GM23338 (cell line): ENCODE measurements around the gene RBM14. TPM values are rescaled to one million over a fixed set of nuclear protein-coding genes. Genes with fewer than 3 reads are reported as not detected.

ENCODE experiments used
- ATAC-seq: fragments of 200-7000 bp; cut with Tn5 transposase; 3 replicates; pipeline ENCODE4 v1.9.1; 2020
- DNase-seq: peaks from one replicate; pipeline ENCODE4 v3.0.0-alpha.2; 2015; ENCODE audit warnings: low spot score
- H2AFZ ChIP-seq: fragments of 200-600 bp; sonication (generic); 2 replicates; pipeline ENCODE4 v1.8.0; 2016; ENCODE audit warnings: antibody characterized with exemption, mild to moderate bottlenecking, moderate library complexity
- H3F3A ChIP-seq: fragments of 200-600 bp; sonication (generic); replicated peaks from 2 replicates; pipeline ENCODE4 v1.8.0; 2017; ENCODE audit warnings: antibody characterized with exemption, mixed run types, low read depth
- H3K27ac ChIP-seq: fragments of 200-600 bp; sonication (generic); 2 replicates; pipeline ENCODE4 v1.6.1; 2016; ENCODE audit warnings: low read depth
- H3K27me3 ChIP-seq: fragments of 200-600 bp; sonication (generic); 2 replicates; pipeline ENCODE4 v1.8.0; 2016; ENCODE audit warnings: mild to moderate bottlenecking, mixed run types, moderate library complexity; ENCODE audit not compliant: insufficient read depth
- H3K36me3 ChIP-seq: fragments of 200-600 bp; sonication (generic); 2 replicates; pipeline ENCODE4 v1.8.0; 2016; ENCODE audit warnings: mild to moderate bottlenecking; ENCODE audit not compliant: insufficient read depth
- H3K4me1 ChIP-seq: fragments of 200-600 bp; sonication (generic); 2 replicates; pipeline ENCODE4 v1.8.0; 2016; ENCODE audit warnings: mild to moderate bottlenecking, moderate library complexity; ENCODE audit not compliant: insufficient read depth
- H3K4me2 ChIP-seq: fragments of 200-600 bp; sonication (generic); 2 replicates; pipeline ENCODE4 v1.7.1; 2017; ENCODE audit warnings: mixed run types
- H3K4me3 ChIP-seq: fragments of 200-600 bp; sonication (generic); 2 replicates; pipeline ENCODE4 v1.6.1; 2016; ENCODE audit warnings: mixed run types
- H3K79me2 ChIP-seq: fragments of 200-600 bp; sonication (generic); replicated peaks from 2 replicates; pipeline ENCODE4 v1.8.0; 2017; ENCODE audit warnings: mild to moderate bottlenecking; ENCODE audit not compliant: insufficient read depth
- H3K9me2 ChIP-seq: fragments of 200-600 bp; sonication (generic); 2 replicates; pipeline ENCODE4 v1.8.0; 2017; ENCODE audit not compliant: insufficient read depth
- H4K20me1 ChIP-seq: fragments of 200-600 bp; sonication (generic); replicated peaks from 2 replicates; pipeline ENCODE4 v1.8.0; 2017; ENCODE audit warnings: mild to moderate bottlenecking; ENCODE audit not compliant: insufficient read depth
- H3K27ac Mint-ChIP-seq: 2 replicates; pipeline ENCODE4 v1.8.0; 2020; ENCODE audit warnings: inconsistent platforms, mild to moderate bottlenecking, moderate library complexity, mixed read lengths
- H3K27me3 Mint-ChIP-seq: 3 replicates; pipeline ENCODE4 v1.8.0; 2022; ENCODE audit warnings: low read depth, mild to moderate bottlenecking, moderate library complexity, mixed read lengths, inconsistent platforms; ENCODE audit not compliant: insufficient read depth, poor library complexity
- H3K36me3 Mint-ChIP-seq: 3 replicates; pipeline ENCODE4 v1.8.0; 2021; ENCODE audit warnings: low read depth, mild to moderate bottlenecking, inconsistent platforms, moderate library complexity, mixed read lengths
- H3K4me1 Mint-ChIP-seq: 3 replicates; pipeline ENCODE4 v1.8.0; 2020; ENCODE audit warnings: mild to moderate bottlenecking, inconsistent platforms, mixed read lengths
- H3K4me3 Mint-ChIP-seq: 3 replicates; pipeline ENCODE4 v1.8.0; 2021; ENCODE audit warnings: moderate library complexity, mild to moderate bottlenecking, inconsistent platforms, mixed read lengths
- H3K9me3 Mint-ChIP-seq: 3 replicates; pipeline ENCODE4 v1.8.0; 2020; ENCODE audit warnings: moderate library complexity, mild to moderate bottlenecking, inconsistent platforms, mixed read lengths
- CREB1 ChIP-seq: fragments of 250-450 bp; sonication (Bioruptor Pico); IDR thresholded peaks from 2 replicates; pipeline ENCODE4 v1.5.0; 2020; ENCODE audit warnings: low read depth, mild to moderate bottlenecking, moderate library complexity
- CTCF ChIP-seq, 2 experiments: fragments of 200-600 bp in 1 of 2; sonication (generic) in 1 of 2; conservative IDR thresholded peaks; 2 replicates each; pipeline versions ENCODE4 v1.5.1 to v1.6.1; 2016 to 2017; ENCODE audit warnings: antibody characterized with exemption in 2 of 2, low read depth in 2 of 2, mild to moderate bottlenecking in 2 of 2, moderate library complexity in 1 of 2
- ETS1 ChIP-seq: IDR thresholded peaks from 2 replicates; pipeline ENCODE4 v1.6.1; 2016; ENCODE audit warnings: antibody characterized with exemption
- EZH2 ChIP-seq: fragments of 200-600 bp; sonication (generic); IDR thresholded peaks from one replicate; pipeline ENCODE4 v1.8.0; 2017; ENCODE audit warnings: antibody characterized with exemption, mild to moderate bottlenecking, low read depth; ENCODE audit not compliant: unreplicated experiment
- EZH2phosphoT487 ChIP-seq: fragments of 200-600 bp; sonication (generic); IDR thresholded peaks from one replicate; pipeline ENCODE4 v1.8.1; 2018; ENCODE audit warnings: antibody characterized with exemption; ENCODE audit not compliant: unreplicated experiment
- JUNB ChIP-seq: IDR thresholded peaks from one replicate; pipeline ENCODE4 v1.6.1; 2016; ENCODE audit warnings: antibody characterized with exemption; ENCODE audit not compliant: unreplicated experiment
- NANOG ChIP-seq: IDR thresholded peaks from 2 replicates; pipeline ENCODE4 v1.6.1; 2016; ENCODE audit warnings: antibody characterized with exemption, borderline replicate concordance
- POLR2AphosphoS5 ChIP-seq: IDR thresholded peaks from 2 replicates; pipeline ENCODE4 v1.6.1; 2016; ENCODE audit warnings: antibody characterized with exemption, low read depth
- REST ChIP-seq: IDR thresholded peaks from one replicate; pipeline ENCODE4 v1.6.1; 2018; ENCODE audit warnings: antibody characterized with exemption; ENCODE audit not compliant: unreplicated experiment
- STAT1 ChIP-seq: IDR thresholded peaks from one replicate; pipeline ENCODE4 v1.6.1; 2016; ENCODE audit warnings: antibody characterized with exemption; ENCODE audit not compliant: unreplicated experiment
- ZNF114 ChIP-seq: fragments of 250-450 bp; sonication (Bioruptor Pico); IDR thresholded peaks from 2 replicates; pipeline ENCODE4 v1.5.0; 2020; ENCODE audit warnings: mild to moderate bottlenecking, moderate library complexity
- ZNF331 ChIP-seq: fragments of 250-450 bp; sonication (Bioruptor Pico); IDR thresholded peaks from 2 replicates; pipeline ENCODE4 v1.5.0; 2020; ENCODE audit warnings: low read depth, mild to moderate bottlenecking, moderate library complexity
- ZNF462 ChIP-seq: fragments of 250-450 bp; sonication (Bioruptor Pico); IDR thresholded peaks from 2 replicates; pipeline ENCODE4 v1.5.0; 2020; ENCODE audit warnings: mild to moderate bottlenecking, moderate library complexity
- polyA plus RNA-seq: library from polyadenylated mRNA; unstranded; fragments of >200 nt; fragmentation: Nextera tagmentation; extraction: Ambion mirVana; gene quantifications from 2 replicates; pipeline ENCODE4 v1.2.1, GENCODE V29; 2016
- total RNA-seq: library from RNA; depleted of rRNA; stranded (reverse); fragments of >200 nt; shearing (Covaris generic); gene quantifications from 2 replicates; pipeline ENCODE4 v1.2.3, GENCODE V29; 2014

Gene RBM14
- total and polyA plus RNA-seq, 2 experiments from 2014 or later = 45.4 to 83.5 TPM

- H3K4me1 Mint-ChIP-seq = peaks cover 2% of the 10 kb centered on the region; the same call in 1 of the 3 replicates
- no peaks in the 10 kb centered on the region for H3K4me1 ChIP-seq
- H3K4me3 ChIP-seq = no peak overlapping the region
- H3K27me3 Mint-ChIP-seq = peaks cover 20% of the 10 kb centered on the region
- peaks cover 75% of the 10 kb centered on the region for H3K36me3 Mint-ChIP-seq
- H3F3A ChIP-seq = peaks cover 34% of the 10 kb centered on the region
- H3K36me3 ChIP-seq = peaks cover 37% of the 10 kb centered on the region
- ATAC-seq (no peak), DNase-seq (no peak)
- peaks cover 72% of the 10 kb centered on the region for H4K20me1 ChIP-seq
- peaks cover 97% of the 10 kb centered on the region for H3K79me2 ChIP-seq
- H2AFZ ChIP-seq = no peak overlapping the region
- no peak for TF ChIP-seq ETS1
- no peak for TF ChIP-seq CREB1 (CRISPR knock-in tag)
- TF ChIP-seq ZNF331 (CRISPR knock-in tag) = no peak
- TF ChIP-seq NANOG = no peak
- TF ChIP-seq EZH2 = no peak
- TF ChIP-seq CTCF (conservative IDR thresholded peaks at IDR 0.05; ENCODE audit: low read depth in 2 of 2) = no peak
- TF ChIP-seq ZNF462 (CRISPR knock-in tag) = no peak
- no peak for TF ChIP-seq STAT1
- no peak for TF ChIP-seq ZNF114
- no peak for TF ChIP-seq EZH2phosphoT487
- TF ChIP-seq REST = no peak
- no peak for TF ChIP-seq POLR2AphosphoS5
- TF ChIP-seq JUNB = no peak
- no peaks in the 10 kb centered on the region for H3K27me3 ChIP-seq
- H3K9me2 ChIP-seq = no peaks in the 10 kb centered on the region
- H3K27ac ChIP-seq = no peak overlapping the region
- no peak overlapping the region for H3K27ac Mint-ChIP-seq
- H3K4me2 ChIP-seq = no peak overlapping the region
- H3K4me3 Mint-ChIP-seq = no peak overlapping the region
- no peaks in the 10 kb centered on the region for H3K9me3 Mint-ChIP-seq
These were observed 34.6 kb downstream of the RBM14 start for GRCh38 chr11:66651016-66651415.
